Stimulated activated CD4-positive, alpha-beta T cell treated with anti-CD3 and anti-CD28 coated beads, Interleukin-1b, Interleukin-23, amount 100 ng/mL, for 48 hours (primary cell): ENCODE results near the gene ODAD4.
"Not testable (repeated sequence)": the region's sequence is repeated elsewhere in the genome, so short reads cannot be mapped to it uniquely, and the experiment has no call there.

Experiments used
- DNase-seq: peaks from one replicate; pipeline ENCODE4 v3.0.0-alpha.2; 2020

ODAD4 gene

GRCh38 chr17:41914358-41914766 lies 16.1 kb upstream of the ODAD4 start:
- DNase-seq, result no peak

- no peak for DNase-seq
Measured at GRCh38 chr17:41915020-41915419, 15.4 kb upstream of the ODAD4 start.

DNA sequence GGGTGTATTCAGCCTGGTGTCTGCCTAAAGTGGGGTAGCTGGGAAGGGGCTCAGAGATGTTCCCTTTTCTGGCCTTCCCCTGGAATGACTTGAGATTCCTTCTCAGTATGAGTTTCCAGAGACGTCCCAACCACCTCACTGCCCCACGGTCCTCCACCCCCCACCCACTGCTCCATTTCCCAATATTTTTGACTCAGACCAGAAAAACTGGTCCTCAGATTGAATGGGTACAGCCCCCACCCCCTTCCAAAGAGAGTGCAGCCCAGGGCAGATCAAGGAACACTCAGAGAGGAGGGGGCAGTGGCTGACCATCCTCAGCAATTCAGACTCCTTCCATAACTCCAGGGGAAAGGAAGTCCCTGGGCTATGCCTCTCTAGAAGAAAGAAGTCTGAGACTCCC lies 14.9 kb upstream of the ODAD4 start:
- no peak for DNase-seq

- DNase-seq, result no peak
Measured at GRCh38 chr17:41917192-41917591, 13.2 kb upstream of the ODAD4 start.

GRCh38 chr17:41917679-41918313 lies 12.6 kb upstream of the ODAD4 start:
- peak; percentile 35 for DNase-seq

DNA sequence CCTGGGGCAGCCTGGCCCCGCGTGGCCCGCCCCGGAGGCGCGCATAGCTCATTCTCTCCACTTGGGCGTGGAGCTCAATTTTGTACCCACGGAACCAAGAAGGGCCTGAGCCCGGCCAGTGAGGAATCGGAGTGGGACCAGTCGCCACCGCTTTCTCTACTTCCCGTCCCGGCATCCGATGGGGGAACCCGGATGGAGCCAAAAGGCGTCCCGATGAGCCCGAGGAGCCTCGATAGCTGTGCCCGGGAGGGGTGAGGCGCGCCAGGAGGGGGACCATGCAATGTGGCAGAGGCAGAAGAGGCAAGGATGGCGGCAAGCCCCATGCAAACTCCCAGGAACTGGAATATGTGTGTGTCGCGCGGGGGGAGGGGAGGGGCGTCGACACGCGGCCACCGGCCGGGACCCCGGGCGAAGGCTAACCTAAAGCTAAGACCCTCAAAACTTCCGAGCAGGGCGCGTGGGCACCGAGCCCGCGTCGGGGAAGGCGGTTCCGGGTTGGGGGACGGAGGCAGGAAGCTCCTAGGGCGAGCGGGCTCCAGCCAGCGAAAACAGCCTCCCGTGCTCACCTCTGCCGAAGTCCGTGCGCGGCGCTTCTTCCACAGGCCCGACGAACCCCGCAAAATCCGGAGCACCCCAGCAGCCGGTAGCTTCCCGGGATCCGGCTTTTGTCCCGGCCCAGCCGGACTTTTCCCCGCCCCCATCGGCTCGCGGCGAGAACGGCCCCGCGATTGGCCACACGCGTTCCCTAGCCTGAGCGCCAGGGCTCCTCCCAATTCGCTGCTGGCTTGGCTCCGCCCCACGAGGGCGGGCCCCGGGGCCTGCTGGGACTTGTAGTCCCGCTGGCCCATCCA lies 11.9 kb upstream of the ODAD4 start, which contains the start of gene ACLY:
Gene ACLY, minus strand, starts transcription at position 638 of the 851 bp plus-strand sequence. CDS start 5,078 bp downstream, outside the sequence.
- DNase-seq, result peak; percentile 97

GRCh38 chr17:41919165-41919817 lies 11.1 kb upstream of the ODAD4 start:
- DNase-seq, result no peak

DNA sequence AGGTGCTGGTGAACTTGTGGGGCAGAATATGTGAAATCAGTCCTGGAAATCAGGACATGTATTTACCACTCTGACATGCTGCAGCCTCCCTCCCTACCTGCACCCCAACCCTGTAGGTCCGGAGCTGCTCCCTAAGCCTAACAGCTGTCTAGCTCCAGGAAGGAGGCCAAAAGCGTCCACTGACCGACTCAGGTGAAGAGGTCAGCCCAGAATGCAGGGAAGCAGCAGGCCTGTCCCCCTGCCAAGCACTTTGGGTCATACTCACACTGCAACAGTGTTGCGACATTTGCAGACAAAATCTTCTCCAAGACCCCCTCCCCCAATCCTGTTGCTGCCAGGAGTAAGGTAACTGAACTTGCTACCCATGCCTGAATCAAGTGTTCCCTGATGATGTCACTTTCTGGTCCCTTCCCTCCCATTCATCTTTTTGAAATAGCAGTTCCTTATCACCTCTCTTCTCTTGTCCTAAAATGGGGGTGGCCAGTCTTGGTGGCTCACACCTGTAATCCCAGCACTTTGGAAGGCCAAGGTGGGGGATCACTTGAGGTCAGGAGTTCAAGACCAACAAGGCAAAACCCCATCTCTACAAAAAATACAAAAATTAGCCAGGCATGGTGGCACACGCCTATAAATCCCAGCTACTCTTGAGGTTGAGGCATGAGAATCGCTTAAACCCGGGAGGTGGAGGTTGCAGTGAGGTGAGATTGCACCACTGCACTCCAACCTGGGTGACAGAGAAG lies 10.4 kb upstream of the ODAD4 start:
- no peak for DNase-seq

- no peak for DNase-seq
Measured at GRCh38 chr17:41920580-41920955, 9.8 kb upstream of the ODAD4 start.

GRCh38 chr17:41925991-41926590 lies 4.3 kb upstream of the ODAD4 start:
- DNase-seq, result no peak

- peak; percentile 17 for DNase-seq
Measured at GRCh38 chr17:41928693-41929251, 1.6 kb upstream of the ODAD4 start.

DNA sequence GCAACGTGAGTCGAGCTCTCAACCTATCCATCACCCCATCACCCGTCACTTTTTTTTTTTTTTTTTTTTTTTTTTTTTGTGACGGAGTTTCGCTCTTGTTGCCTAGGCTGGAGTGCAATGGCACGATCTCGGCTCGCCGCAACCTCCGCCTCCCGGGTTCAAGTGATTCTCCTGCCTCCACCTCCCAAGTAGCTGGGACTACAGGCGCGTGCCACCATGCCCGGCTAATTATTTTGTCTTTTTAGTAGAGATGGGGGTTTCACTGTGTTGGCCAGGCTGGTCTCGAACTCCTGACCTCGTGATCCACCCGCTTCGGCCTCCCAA lies 378 bp downstream of the ODAD4 start:
- not testable (repeated sequence) for DNase-seq

DNA sequence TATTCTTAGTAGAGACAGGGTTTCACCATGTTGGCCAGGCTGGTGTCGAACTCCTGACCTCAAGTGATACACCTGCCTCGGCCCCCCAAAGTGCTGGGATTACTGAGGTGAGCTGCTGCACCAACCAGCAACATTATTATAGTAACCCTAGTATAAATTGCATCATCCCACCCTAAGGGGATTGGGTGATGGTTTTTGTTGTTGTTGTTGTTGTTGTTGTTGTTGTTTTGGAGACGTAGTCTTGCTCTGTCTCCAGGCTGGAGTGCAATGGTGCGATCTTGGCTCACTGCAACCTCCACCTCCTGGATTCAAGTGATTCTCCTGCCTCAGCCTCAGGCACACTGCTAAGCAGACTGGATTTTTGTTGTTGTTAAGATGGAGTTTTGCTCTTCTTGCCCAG lies 1.3 kb downstream of the ODAD4 start:
- DNase-seq, result not testable (repeated sequence)

GRCh38 chr17:41932816-41933389 lies 2.5 kb downstream of the ODAD4 start:
- DNase-seq, result no peak

GRCh38 chr17:41935641-41936040 lies 5.2 kb downstream of the ODAD4 start:
- DNase-seq, result no peak

- no peak for DNase-seq
Measured at GRCh38 chr17:41937970-41938954, 7.8 kb downstream of the ODAD4 start.

GRCh38 chr17:41939044-41939692 lies 8.8 kb downstream of the ODAD4 start:
- no peak for DNase-seq

- no peak for DNase-seq
Measured at GRCh38 chr17:41939693-41940090, 9.3 kb downstream of the ODAD4 start.

GRCh38 chr17:41941168-41941567 lies 10.8 kb downstream of the ODAD4 start:
- no peak for DNase-seq
